ENCODE results near the gene HMGA1. TPM values are rescaled to one million over a fixed set of nuclear protein-coding genes. Genes with fewer than 3 reads are reported as not detected.

HMGA1 gene
- total and polyA plus RNA-seq, 7 donors, result 6.9 to 311 (median 12.1) TPM

DNA sequence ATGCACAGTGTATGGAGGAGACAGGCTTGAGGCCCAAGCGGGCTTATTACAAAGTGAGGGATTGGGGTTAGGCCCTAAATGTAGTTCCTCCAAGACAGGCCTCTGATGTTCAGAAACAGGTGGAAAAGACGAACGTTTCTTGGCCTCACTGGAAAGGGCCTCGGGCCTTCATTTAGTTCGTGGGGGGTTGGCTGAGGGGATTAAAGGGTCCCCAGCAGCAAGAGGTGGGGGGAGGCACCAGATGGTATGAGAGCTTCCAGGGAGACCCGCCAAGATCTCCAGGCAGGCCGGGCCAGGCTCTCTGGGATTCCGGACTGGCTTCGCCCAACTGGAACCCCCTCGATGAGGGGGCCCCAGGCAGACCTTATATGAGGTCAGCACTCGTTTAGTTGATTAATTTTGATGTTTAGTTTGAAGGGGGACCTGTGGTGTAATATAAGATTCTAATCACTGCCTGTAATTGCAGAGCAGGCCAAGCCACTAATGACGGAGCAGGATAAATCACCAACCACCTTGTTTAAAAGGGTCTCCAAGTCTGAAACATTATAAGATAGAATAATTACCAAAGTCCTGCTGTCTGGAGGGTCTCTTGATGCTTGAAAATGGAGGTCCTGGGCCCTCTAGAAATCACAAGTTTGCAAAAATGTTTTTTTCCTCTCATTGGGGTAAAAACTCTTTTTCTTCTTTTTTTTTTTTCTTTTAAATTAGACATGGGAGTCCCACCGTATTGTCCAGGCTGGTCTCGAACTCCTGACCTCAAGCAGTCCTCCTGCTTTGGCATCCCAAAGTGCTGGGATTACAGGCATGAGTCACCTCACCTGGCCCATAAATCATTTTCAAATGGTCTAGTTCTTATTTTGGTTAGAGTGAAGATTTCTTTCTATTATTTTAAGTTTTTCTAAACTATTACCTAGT is 2.2 kb downstream of the HMGA1 start:
- TF ChIP-seq POLR2A (IDR thresholded peaks at IDR 0.05), result no peak
- TF ChIP-seq EP300 (IDR thresholded peaks at IDR 0.05), result no peak
- TF ChIP-seq POLR2AphosphoS5 (IDR thresholded peaks at IDR 0.05), result no peak
- TF ChIP-seq CTCF (IDR thresholded peaks at IDR 0.05), result no peak
- no peaks in the 10 kb centered on the region for H3K9me3 ChIP-seq
- H3K27ac ChIP-seq, result peak overlapping the region in 1 of 4 donors; percentile 77
- peak overlapping the region in 2 of 4 donors; percentile 65 to 74 for H3K4me3 ChIP-seq
- WGBS, 2 donors, result 67 to 71% methylated on average over 14 of the region's 14 CpGs
- peaks cover 0 to 4% (median 0%) of the 10 kb centered on the region in 4 donors for H3K36me3 ChIP-seq
- peak; percentile 56 for DNase-seq
- peaks cover 0 to 35% (median 21%) of the 10 kb centered on the region in 4 donors for H3K4me1 ChIP-seq
- H3K27me3 ChIP-seq, result no peaks in the 10 kb centered on the region
- intact Hi-C loops (cut with DNase I), result no loop called here

DNA sequence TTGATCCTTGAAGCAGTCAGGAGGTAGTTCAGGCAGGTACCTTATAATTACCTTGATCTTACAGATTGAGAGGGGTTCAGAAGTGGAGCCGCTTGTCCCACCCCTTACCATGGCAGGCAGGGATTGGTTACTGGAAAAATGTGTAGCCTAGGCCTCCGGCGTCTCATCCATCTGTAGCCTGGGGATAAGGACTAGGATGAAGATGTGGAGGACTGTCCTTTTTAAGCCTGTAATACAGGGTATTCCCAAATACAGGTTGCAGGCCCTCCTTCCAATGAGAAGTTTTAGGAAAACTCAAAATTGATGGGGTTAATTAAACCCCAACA is 2.8 kb downstream of the HMGA1 start:
- 76 to 88% methylated on average over 3 of the region's 3 CpGs for WGBS, 2 donors
- Histone ChIP-seq H3K27ac (no peak overlapping the region), H3K4me1 (peaks cover 0 to 41% (median 27%) of the 10 kb centered on the region in 4 donors), H3K27me3 (no peaks in the 10 kb centered on the region), H3K9me3 (no peaks in the 10 kb centered on the region), H3K36me3 (peaks cover 0 to 4% (median 0%) of the 10 kb centered on the region in 4 donors), H3K4me3 (no peak overlapping the region)
- no peak for TF ChIP-seq POLR2AphosphoS5 (IDR thresholded peaks at IDR 0.05)
- TF ChIP-seq CTCF (IDR thresholded peaks at IDR 0.05), result no peak
- no peak for TF ChIP-seq POLR2A (IDR thresholded peaks at IDR 0.05)
- no peak for TF ChIP-seq EP300 (IDR thresholded peaks at IDR 0.05)
- DNase-seq, result peak; percentile 42
- intact Hi-C loops (cut with DNase I), result no loop called here

- H3K4me3 ChIP-seq, result no peak overlapping the region
- peaks cover 0 to 45% (median 31%) of the 10 kb centered on the region in 4 donors for H3K4me1 ChIP-seq
- peaks cover 0 to 4% (median 0%) of the 10 kb centered on the region in 4 donors for H3K36me3 ChIP-seq
- DNase-seq, result peak; percentile 17
- WGBS, 2 donors, result 51 to 89% methylated on average over 2 of the region's 2 CpGs
- H3K9me3 ChIP-seq, result no peaks in the 10 kb centered on the region
- H3K27ac ChIP-seq, result no peak overlapping the region
- intact Hi-C loops (cut with DNase I), result no loop called here
- TF ChIP-seq CTCF (IDR thresholded peaks at IDR 0.05) (no peak), POLR2A (IDR thresholded peaks at IDR 0.05) (no peak), EP300 (IDR thresholded peaks at IDR 0.05) (no peak), POLR2AphosphoS5 (IDR thresholded peaks at IDR 0.05) (no peak)
- H3K27me3 ChIP-seq, result no peaks in the 10 kb centered on the region
Observed at GRCh38 chr6:34239893-34240292, 3.2 kb downstream of the HMGA1 start.

GRCh38 chr6:34240329-34241248 is 3.9 kb downstream of the HMGA1 start:
- Histone ChIP-seq H3K4me1 (peaks cover 0 to 41% (median 30%) of the 10 kb centered on the region in 4 donors), H3K36me3 (peaks cover 0 to 4% (median 0%) of the 10 kb centered on the region in 4 donors), H3K27ac (no peak overlapping the region), H3K27me3 (no peaks in the 10 kb centered on the region), H3K4me3 (no peak overlapping the region), H3K9me3 (no peaks in the 10 kb centered on the region)
- DNase-seq, result peak; percentile 56
- intact Hi-C loops (cut with DNase I), result no loop called here
- TF ChIP-seq CTCF (IDR thresholded peaks at IDR 0.05), result no peak
- 48 to 77% methylated on average over 22 of the region's 22 CpGs for WGBS, 2 donors

Measured in sigmoid colon (tissue), 7 donors.